H1 (cell line): ENCODE measurements around the gene FEM1C. TPM values are rescaled to one million over a fixed set of nuclear protein-coding genes. Genes with fewer than 3 reads are reported as not detected.

ENCODE experiments used
- CTCF ChIA-PET: fragments of 300-600 bp; sonication (Branson Sonifier 250); formaldehyde crosslinking; loops from one replicate; lab custom pipeline; 2021; ENCODE audit not compliant: partially characterized antibody; lab: Charles Lee
- POLR2A ChIA-PET: fragments of 300-600 bp; sonication (Branson Sonifier 250); formaldehyde crosslinking; loops from one replicate; lab custom pipeline; 2021; ENCODE audit warnings: inconsistent platforms; ENCODE audit not compliant: partially characterized antibody; lab: Charles Lee
- DNase-seq, 2 experiments: peaks; one replicate each; pipeline versions ENCODE4 v3.0.0 to v3.0.0-alpha.2; 2010 to 2022; ENCODE audit warnings: low spot score in 2 of 2, low read depth in 1 of 2, mixed read lengths in 1 of 2
- FAIRE-seq: peaks from 2 replicates; lab custom pipeline; 2011; peaks lifted over from hg19 to GRCh38; lab: Jason Lieb, UNC
- H2AFZ ChIP-seq: 2 replicates; pipeline ENCODE4 v1.8.1; 2012; ENCODE audit warnings: low read length, inconsistent platforms
- H2AK5ac ChIP-seq: 2 replicates; pipeline ENCODE4 v1.6.1; 2013; ENCODE audit warnings: low read depth, low read length
- H2BK120ac ChIP-seq: replicated peaks from 2 replicates; pipeline ENCODE3; 2013; ENCODE audit warnings: low read depth, low read length, inconsistent platforms
- H2BK12ac ChIP-seq: 2 replicates; pipeline ENCODE4 v1.6.1; 2013; ENCODE audit warnings: low read depth, low read length
- H2BK15ac ChIP-seq: 2 replicates; pipeline ENCODE4 v1.6.1; 2013; ENCODE audit warnings: low read length
- H2BK20ac ChIP-seq: 2 replicates; pipeline ENCODE4 v1.6.1; 2013; ENCODE audit warnings: low read length
- H2BK5ac ChIP-seq: 2 replicates; pipeline ENCODE4 v1.6.1; 2013; ENCODE audit warnings: low read depth, low read length
- H3K14ac ChIP-seq: 2 replicates; pipeline ENCODE4 v1.6.1; 2013; ENCODE audit warnings: inconsistent platforms; ENCODE audit not compliant: insufficient read length
- H3K18ac ChIP-seq: 2 replicates; pipeline ENCODE4 v1.6.1; 2013; ENCODE audit warnings: low read length; ENCODE audit errors: extremely low read depth
- H3K23ac ChIP-seq: 2 replicates; pipeline ENCODE4 v1.6.1; 2013; ENCODE audit warnings: inconsistent platforms; ENCODE audit not compliant: insufficient read length
- H3K23me2 ChIP-seq: 2 replicates; pipeline ENCODE4 v1.6.1; 2013; ENCODE audit warnings: low read depth, low read length
- H3K27ac ChIP-seq: 2 replicates; pipeline ENCODE4 v1.6.1; 2011; ENCODE audit warnings: low read depth, low read length, inconsistent platforms
- H3K27me3 ChIP-seq, 4 experiments: replicated peaks in 1 of 4; 1 replicate in 1 of 4; 2 replicates in 3 of 4; pipeline versions ENCODE4 v1.6.1 to v1.8.1; 2011 to 2013; ENCODE audit warnings: low read length in 3 of 4, mild to moderate bottlenecking in 3 of 4, inconsistent platforms in 2 of 4, mixed read lengths in 2 of 4, moderate library complexity in 1 of 4; ENCODE audit not compliant: control insufficient read depth in 3 of 4, insufficient read depth in 3 of 4; ENCODE audit errors: extremely low read depth in 1 of 4
- H3K36me3 ChIP-seq, 4 experiments: 2 replicates each; pipeline versions ENCODE4 v1.6.1 to v1.8.1; 2011 to 2013; ENCODE audit warnings: mild to moderate bottlenecking in 4 of 4, low read length in 3 of 4, moderate library complexity in 2 of 4, control low read depth in 1 of 4, inconsistent platforms in 1 of 4; ENCODE audit not compliant: insufficient read depth in 4 of 4, control insufficient read depth in 2 of 4
- H3K4ac ChIP-seq: replicated peaks from 2 replicates; pipeline ENCODE3; 2013; ENCODE audit warnings: low read length, low read depth, mixed read lengths, inconsistent platforms; ENCODE audit not compliant: insufficient read length
- H3K4me1 ChIP-seq, 4 experiments: replicated peaks in 1 of 4; 1 replicate in 1 of 4; 2 replicates in 3 of 4; pipeline versions ENCODE4 v1.6.1 to v1.8.1; 2011 to 2013; ENCODE audit warnings: low read length in 3 of 4, inconsistent platforms in 2 of 4, mixed read lengths in 1 of 4; ENCODE audit not compliant: insufficient read depth in 4 of 4, control insufficient read depth in 3 of 4
- H3K4me2 ChIP-seq, 2 experiments: 2 replicates each; pipeline versions ENCODE4 v1.6.1 to v1.8.1; 2011 to 2013; ENCODE audit warnings: low read depth in 2 of 2, low read length in 2 of 2, control low read depth in 1 of 2, inconsistent platforms in 1 of 2, mild to moderate bottlenecking in 1 of 2; ENCODE audit not compliant: insufficient read depth in 1 of 2
- H3K4me3 ChIP-seq, 4 experiments: fragments of 200-600, 300-600 bp in 1 of 4; sonication (generic), shearing (Covaris generic), sonication (Bioruptor Twin) in 1 of 4; 2 replicates each; pipeline versions ENCODE4 v1.5.1 to v1.8.1; 2011 to 2016; ENCODE audit warnings: low read length in 4 of 4, low read depth in 3 of 4, control low read depth in 2 of 4, inconsistent platforms in 2 of 4, mild to moderate bottlenecking in 2 of 4, mixed read lengths in 1 of 4, moderate library complexity in 1 of 4; ENCODE audit not compliant: insufficient read depth in 2 of 4; ENCODE audit errors: extremely low read depth in 1 of 4
- H3K56ac ChIP-seq: replicated peaks from 2 replicates; pipeline ENCODE3; 2013; ENCODE audit warnings: low read depth, mild to moderate bottlenecking, mixed read lengths, low read length, inconsistent platforms; ENCODE audit not compliant: insufficient read length
- H3K79me1 ChIP-seq: 2 replicates; pipeline ENCODE4 v1.6.1; 2013; ENCODE audit warnings: low read depth, low read length, control low read depth
- H3K79me2 ChIP-seq, 2 experiments: 2 replicates each; pipeline versions ENCODE4 v1.6.1 to v1.8.1; 2012 to 2013; ENCODE audit warnings: low read length in 2 of 2, mild to moderate bottlenecking in 2 of 2, inconsistent platforms in 1 of 2; ENCODE audit not compliant: insufficient read depth in 2 of 2, control insufficient read depth in 1 of 2
- H3K9ac ChIP-seq, 4 experiments: replicated peaks in 1 of 4; 1 replicate in 1 of 4; 2 replicates in 3 of 4; pipeline versions ENCODE4 v1.6.1 to v1.8.1; 2011 to 2013; ENCODE audit warnings: low read depth in 3 of 4, low read length in 3 of 4, control low read depth in 2 of 4, mild to moderate bottlenecking in 2 of 4, moderate library complexity in 2 of 4, inconsistent platforms in 1 of 4; ENCODE audit errors: extremely low read depth in 1 of 4
- H3K9me3 ChIP-seq, 2 experiments: 2 replicates each; pipeline versions ENCODE4 v1.6.1 to v1.8.1; 2012 to 2013; ENCODE audit warnings: mild to moderate bottlenecking in 2 of 2, moderate library complexity in 2 of 2, control low read depth in 1 of 2, inconsistent platforms in 1 of 2, low read depth in 1 of 2, low read length in 1 of 2, mixed read lengths in 1 of 2; ENCODE audit not compliant: insufficient read depth in 2 of 2
- H4K20me1 ChIP-seq, 2 experiments: replicated peaks in 1 of 2; 2 replicates each; pipeline versions ENCODE3 to v1.8.1; 2011 to 2013; ENCODE audit warnings: inconsistent platforms in 2 of 2, low read length in 2 of 2, mild to moderate bottlenecking in 1 of 2; ENCODE audit not compliant: insufficient read depth in 2 of 2, control insufficient read depth in 1 of 2
- H4K5ac ChIP-seq: 2 replicates; pipeline ENCODE4 v1.6.1; 2013; ENCODE audit warnings: low read length, low read depth, mixed read lengths, inconsistent platforms; ENCODE audit not compliant: insufficient read length
- H4K8ac ChIP-seq: 2 replicates; pipeline ENCODE4 v1.8.0; 2013; ENCODE audit warnings: mild to moderate bottlenecking, moderate library complexity, low read length, inconsistent platforms; ENCODE audit not compliant: insufficient read depth; ENCODE audit errors: extremely low read depth
- H4K91ac ChIP-seq: replicated peaks from 2 replicates; pipeline ENCODE3; 2013; ENCODE audit warnings: low read length, mixed read lengths, inconsistent platforms; ENCODE audit not compliant: insufficient read length
- CBX5 ChIP-seq: fragments of 300-800, 300-1000 bp; sonication (generic); IDR thresholded peaks from 2 replicates; pipeline ENCODE4 v1.7.1; 2016; ENCODE audit warnings: antibody characterized with exemption, low read length, low read depth
- CTBP2 ChIP-seq: IDR thresholded peaks from 2 replicates; pipeline ENCODE4 v1.7.0; 2011; ENCODE audit warnings: borderline replicate concordance, mild to moderate bottlenecking, moderate library complexity, mixed read lengths, low read length; ENCODE audit not compliant: insufficient read depth, insufficient read length
- HDAC2 ChIP-seq, 2 experiments: fragments of 300-600 bp in 1 of 2; sonication (generic) in 1 of 2; IDR thresholded peaks; 2 replicates each; pipeline ENCODE4 v1.6.1; 2011 to 2012; ENCODE audit warnings: low read depth in 2 of 2, low read length in 2 of 2, mild to moderate bottlenecking in 2 of 2, moderate library complexity in 2 of 2, borderline replicate concordance in 1 of 2, inconsistent platforms in 1 of 2
- JUN ChIP-seq: IDR thresholded peaks from 2 replicates; pipeline ENCODE4 v1.6.1; 2011; ENCODE audit warnings: low read depth, mild to moderate bottlenecking, improper control_type of control experiment, low read length
- KDM4A ChIP-seq: IDR thresholded peaks from one replicate; pipeline ENCODE4 v1.7.1; 2012; ENCODE audit warnings: low read depth, mild to moderate bottlenecking, moderate library complexity, low read length, inconsistent platforms; ENCODE audit not compliant: severe bottlenecking
- NRF1 ChIP-seq: IDR thresholded peaks from 2 replicates; pipeline ENCODE4 v1.6.1; 2011; ENCODE audit warnings: mild to moderate bottlenecking, low read depth, low read length, improper control_type of control experiment
- POLR2AphosphoS5 ChIP-seq: IDR thresholded peaks from 2 replicates; pipeline ENCODE4 v1.6.1; 2011; ENCODE audit warnings: low read depth, low read length
- POU5F1 ChIP-seq: IDR thresholded peaks from 2 replicates; pipeline ENCODE4 v1.6.1; 2011; ENCODE audit warnings: low read depth, mild to moderate bottlenecking, low read length, moderate library complexity
- RBBP5 ChIP-seq: IDR thresholded peaks from 2 replicates; pipeline ENCODE4 v1.7.1; 2012; ENCODE audit warnings: low read depth, mild to moderate bottlenecking, inconsistent platforms, low read length, moderate library complexity, borderline replicate concordance
- SIRT6 ChIP-seq: IDR thresholded peaks from one replicate; pipeline ENCODE4 v1.7.1; 2012; ENCODE audit warnings: low read length, inconsistent platforms
- WGBS, 2 experiments: shearing (Covaris generic) in 1 of 2; methylation state at CpG; one replicate each; pipeline versions ENCODE4 v1.1.6 to v1.1.7; 2013 to 2015; ENCODE audit warnings: low lambda C conversion rate in 2 of 2, mixed read lengths in 2 of 2, inconsistent platforms in 1 of 2, low coverage in 1 of 2, missing lambda C conversion rate in 1 of 2; ENCODE audit not compliant: insufficient replicate concordance in 2 of 2, insufficient coverage in 1 of 2, insufficient read length in 1 of 2; ENCODE audit errors: extremely low coverage in 1 of 2, missing lambda C conversion rate in 1 of 2; 5-methylcytosine and 5-hydroxymethylcytosine counted together
- polyA plus RNA-seq, 7 experiments: library from polyadenylated mRNA; depleted of rRNA in 3 of 7; stranded (reverse) in 5 of 7; unstranded in 2 of 7; fragments of >200 nt in 5 of 7; fragments of 200-250 nt in 2 of 7; gene quantifications; 1 replicate in 5 of 7; 2 replicates in 1 of 7; 4 replicates in 1 of 7; pipeline versions ENCODE4 v1.2.1 to v1.2.3, GENCODE V29; 2011 to 2013; ENCODE audit warnings: missing spikeins in 2 of 7, mixed read lengths in 2 of 7
- total RNA-seq: library from RNA; stranded (reverse); fragmentation: NEBNext Ultra II Directional; extraction: Animal tissue kit (Norgen Biotek cat#: 25700); gene quantifications from 2 replicates; pipeline ENCODE4 v1.2.1, GENCODE V29; 2021
- TF ChIP-seq, protein P1 (sequence below): IDR thresholded peaks from 2 replicates; pipeline ENCODE4 v1.6.1; 2012; ENCODE audit warnings: inconsistent platforms

FEM1C gene
- total and polyA plus RNA-seq, 2 of the 8 experiments (the other 6 are each of a cell fraction or from before 2014, with no cell fraction given) = 4.4 to 17.7 TPM

- no peak overlapping the region for H3K4me2 ChIP-seq
Observed at GRCh38 chr5:115573133-115573532, 28.6 kb upstream of the FEM1C start.

More at GRCh38 chr5:115573133-115573532, 28.6 kb upstream of the FEM1C start:
- Histone ChIP-seq H2BK20ac (no peak overlapping the region), H2AFZ (no peak overlapping the region), H3K9ac (no peak overlapping the region), H3K9me3 (no peaks in the 10 kb centered on the region), H3K14ac (no peak overlapping the region), H3K23me2 (no peaks in the 10 kb centered on the region), H4K20me1 (no peaks in the 10 kb centered on the region), H3K23ac (no peak overlapping the region), H2AK5ac (no peak overlapping the region), H3K18ac (no peak overlapping the region), H3K27me3 (no peaks in the 10 kb centered on the region), H3K79me1 (no peaks in the 10 kb centered on the region), H3K36me3 (no peaks in the 10 kb centered on the region), H4K5ac (no peak overlapping the region), H3K4ac (no peak overlapping the region), H3K79me2 (no peaks in the 10 kb centered on the region), H2BK120ac (no peak overlapping the region), H4K8ac (no peak overlapping the region), H4K91ac (no peak overlapping the region), H3K4me1 (no peaks in the 10 kb centered on the region), H3K56ac (no peak overlapping the region), H3K4me3 (no peak overlapping the region), H3K27ac (no peak overlapping the region), H2BK5ac (no peak overlapping the region), H2BK12ac (no peak overlapping the region), H2BK15ac (no peak overlapping the region)
- no peak for TF ChIP-seq CBX5
- no peak for TF ChIP-seq KDM4A
- no peak for TF ChIP-seq JUN
- no peak for TF ChIP-seq NRF1
- no peak for TF ChIP-seq POU5F1
- TF ChIP-seq POLR2AphosphoS5 = no peak
- no peak for TF ChIP-seq SIRT6
- no peak for TF ChIP-seq CTBP2
- TF ChIP-seq, protein P1, sequence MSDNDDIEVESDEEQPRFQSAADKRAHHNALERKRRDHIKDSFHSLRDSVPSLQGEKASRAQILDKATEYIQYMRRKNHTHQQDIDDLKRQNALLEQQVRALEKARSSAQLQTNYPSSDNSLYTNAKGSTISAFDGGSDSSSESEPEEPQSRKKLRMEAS = no peak
- TF ChIP-seq RBBP5 = no peak
- no peak for TF ChIP-seq HDAC2 (IDR thresholded peaks at IDR 0.05; ENCODE audit: borderline replicate concordance in 1 of 2, low read depth in 2 of 2, low read length in 2 of 2)
- DNase-seq (no peak), FAIRE-seq (no peak)
- POLR2A ChIA-PET = no interaction called here
- 90% methylated on average over 2 of the region's 2 CpGs; no CpG with 5 or more reads in 1 of the 2 experiments for WGBS, 2 experiments
- CTCF ChIA-PET = interaction anchor here (0.6 to 9.4 kb wide), 15 partner anchors 9 to 910 kb away, joined by 3 to 138 read pairs (median 3); no protein-coding TSS in a partner anchor
